HepG2 (cell line): ENCODE measurements around the gene PALM. TPM values are rescaled to one million over a fixed set of nuclear protein-coding genes. Genes with fewer than 3 reads are reported as not detected.
A peak's percentile ranks its signal among the peaks of the same experiment; 100 is the strongest.

Source experiments
- ATF2 ChIP-seq: sonication (generic); formaldehyde crosslinking; IDR thresholded peaks from 2 replicates; pipeline ENCODE4 v1.4.0; 2020; ENCODE audit warnings: missing genetic modification reagents
- CBFB ChIP-seq: sonication (generic); formaldehyde crosslinking; IDR thresholded peaks from 2 replicates; pipeline ENCODE4 v1.4.0; 2020; ENCODE audit warnings: missing genetic modification reagents
- ELF3 ChIP-seq: IDR thresholded peaks from 2 replicates; pipeline ENCODE4 v1.6.1; 2016; ENCODE audit warnings: missing genetic modification reagents, missing compliant biosample characterization
- KAT7 ChIP-seq: IDR thresholded peaks from 2 replicates; pipeline ENCODE4 v1.6.1; 2018; ENCODE audit warnings: borderline replicate concordance, missing compliant biosample characterization
- KDM2A ChIP-seq: sonication (generic); formaldehyde crosslinking; IDR thresholded peaks from 2 replicates; pipeline ENCODE4 v1.4.0; 2020; ENCODE audit warnings: low read depth, missing genetic modification reagents, borderline replicate concordance
- KLF11 ChIP-seq: IDR thresholded peaks from 2 replicates; pipeline ENCODE4 v1.6.1; 2016; ENCODE audit warnings: missing compliant biosample characterization
- MXI1 ChIP-seq: IDR thresholded peaks from 3 replicates; pipeline ENCODE4 v1.6.1; 2012; ENCODE audit warnings: low read depth, low read length, inconsistent platforms, borderline replicate concordance
- NR2C2 ChIP-seq: sonication (generic); formaldehyde crosslinking; IDR thresholded peaks from 2 replicates; pipeline ENCODE4 v1.4.0; 2020; ENCODE audit warnings: missing genetic modification reagents, mild to moderate bottlenecking, moderate library complexity, borderline replicate concordance
- SALL1 ChIP-seq: sonication (generic); formaldehyde crosslinking; IDR thresholded peaks from 2 replicates; pipeline ENCODE4 v1.8.0; 2022; ENCODE audit warnings: mild to moderate bottlenecking, missing genetic modification reagents
- SMC3 ChIP-seq: IDR thresholded peaks from 2 replicates; pipeline ENCODE4 v1.6.1; 2011; ENCODE audit warnings: low read length, improper control_type of control experiment
- ZNF263 ChIP-seq: sonication (generic); formaldehyde crosslinking; IDR thresholded peaks from 2 replicates; pipeline ENCODE4 v1.4.0; 2020; ENCODE audit warnings: missing genetic modification reagents
- ZNF292 ChIP-seq: sonication (generic); formaldehyde crosslinking; IDR thresholded peaks from 2 replicates; pipeline ENCODE4 v1.8.1; 2022; ENCODE audit warnings: mild to moderate bottlenecking, low read depth, missing genetic modification reagents, borderline replicate concordance
- ZNF7 ChIP-seq: IDR thresholded peaks from 2 replicates; pipeline ENCODE4 v1.6.1; 2016; ENCODE audit warnings: missing biosample characterization, missing genetic modification reagents
- ZNF841 ChIP-seq: sonication (generic); formaldehyde crosslinking; IDR thresholded peaks from 2 replicates; pipeline ENCODE4 v1.8.1; 2023; ENCODE audit warnings: missing genetic modification reagents, borderline replicate concordance
- polyA plus RNA-seq, 8 experiments: library from polyadenylated mRNA; depleted of rRNA in 3 of 8; stranded (reverse) in 7 of 8; unstranded in 1 of 8; fragments of >200 nt; fragmentation: Illumina TruSeq in 4 of 8; extraction: Trizol in 4 of 8; gene quantifications; 2 replicates each; pipeline versions ENCODE4 v1.2.1 to v1.2.3, GENCODE V29; 2011 to 2016; ENCODE audit warnings: low read depth in 4 of 8, missing spikeins in 1 of 8, mixed read lengths in 1 of 8; ENCODE audit not compliant: insufficient read depth in 1 of 8
- total RNA-seq, 5 experiments: library from RNA; depleted of rRNA; stranded (reverse); fragments of >200 nt; fragmentation: Illumina TruSeq; extraction: Trizol; gene quantifications; 2 replicates each; pipeline ENCODE4 v1.2.3, GENCODE V29; 2016; ENCODE audit warnings: low read depth in 1 of 5
- TF ChIP-seq, protein P1 (sequence below): sonication (generic); formaldehyde crosslinking; IDR thresholded peaks from 2 replicates; pipeline ENCODE4 v1.4.0; 2020; ENCODE audit warnings: mild to moderate bottlenecking, missing genetic modification reagents
- TF ChIP-seq, protein P2 (sequence below): sonication (generic); formaldehyde crosslinking; IDR thresholded peaks from 2 replicates; pipeline ENCODE4 v1.5.0; 2020; ENCODE audit warnings: missing genetic modification reagents
- TF ChIP-seq, protein P3 (sequence below): sonication (generic); formaldehyde crosslinking; IDR thresholded peaks from 2 replicates; pipeline ENCODE4 v1.4.0; 2020; ENCODE audit warnings: missing genetic modification reagents
- TF ChIP-seq, protein P4 (sequence below): sonication (generic); formaldehyde crosslinking; IDR thresholded peaks from 2 replicates; pipeline ENCODE4 v1.8.0; 2022; ENCODE audit warnings: low read depth, missing genetic modification reagents

The PALM gene
- total and polyA plus RNA-seq, 2 of the 13 experiments (the other 11 are each of a cell fraction or from before 2014, with no cell fraction given): 4.0 to 9.7 TPM

DNA sequence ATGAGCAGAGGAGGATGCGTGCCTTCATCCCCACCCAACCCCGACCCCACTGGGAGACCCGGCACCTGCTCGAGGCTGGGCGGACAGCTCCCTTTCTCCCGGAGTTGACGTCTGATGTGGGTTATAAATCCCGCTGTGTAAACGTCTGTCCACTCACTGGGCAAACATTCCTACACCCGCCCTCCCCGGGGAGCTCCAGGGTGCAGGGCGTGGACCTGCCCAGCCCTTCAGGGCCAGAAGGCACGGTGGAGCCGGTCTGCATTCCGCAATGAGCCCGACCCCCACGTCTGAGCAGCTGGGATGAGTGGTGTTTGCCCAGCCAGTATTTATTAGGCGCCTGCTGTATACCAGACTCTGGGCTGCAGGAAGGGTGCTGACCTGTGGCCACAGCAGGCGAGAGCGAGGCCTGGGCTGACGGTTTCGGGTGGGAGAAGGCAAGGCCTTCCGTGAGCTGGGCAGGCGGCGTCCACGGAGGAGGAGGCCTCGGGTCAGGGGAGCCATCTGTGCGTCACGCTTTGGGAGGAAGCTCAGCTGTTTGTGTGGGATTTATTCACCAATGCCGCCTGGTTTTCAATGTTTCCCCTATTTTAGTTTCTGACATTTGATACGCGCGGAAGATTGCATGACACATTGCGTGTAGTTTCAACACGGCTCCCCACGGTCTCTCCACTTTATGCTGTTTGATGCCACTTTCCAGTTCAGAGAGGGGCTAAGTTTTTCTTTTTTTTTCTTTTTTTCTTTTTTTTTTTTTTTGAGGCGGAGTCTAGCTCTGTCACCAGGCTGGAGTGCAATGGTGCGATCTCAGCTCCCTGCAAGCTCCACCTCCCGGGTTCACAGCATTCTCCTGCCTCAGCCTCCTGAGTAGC lies 44.1 kb downstream of the PALM start (continued):
- TF ChIP-seq, protein P1, sequence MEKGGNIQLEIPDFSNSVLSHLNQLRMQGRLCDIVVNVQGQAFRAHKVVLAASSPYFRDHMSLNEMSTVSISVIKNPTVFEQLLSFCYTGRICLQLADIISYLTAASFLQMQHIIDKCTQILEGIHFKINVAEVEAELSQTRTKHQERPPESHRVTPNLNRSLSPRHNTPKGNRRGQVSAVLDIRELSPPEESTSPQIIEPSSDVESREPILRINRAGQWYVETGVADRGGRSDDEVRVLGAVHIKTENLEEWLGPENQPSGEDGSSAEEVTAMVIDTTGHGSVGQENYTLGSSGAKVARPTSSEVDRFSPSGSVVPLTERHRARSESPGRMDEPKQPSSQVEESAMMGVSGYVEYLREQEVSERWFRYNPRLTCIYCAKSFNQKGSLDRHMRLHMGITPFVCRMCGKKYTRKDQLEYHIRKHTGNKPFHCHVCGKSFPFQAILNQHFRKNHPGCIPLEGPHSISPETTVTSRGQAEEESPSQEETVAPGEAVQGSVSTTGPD (CRISPR knock-in tag): no peak
- TF ChIP-seq KDM2A (CRISPR knock-in tag): peak; percentile 36; the same call in 1 of the 2 replicates
- TF ChIP-seq, protein P2, sequence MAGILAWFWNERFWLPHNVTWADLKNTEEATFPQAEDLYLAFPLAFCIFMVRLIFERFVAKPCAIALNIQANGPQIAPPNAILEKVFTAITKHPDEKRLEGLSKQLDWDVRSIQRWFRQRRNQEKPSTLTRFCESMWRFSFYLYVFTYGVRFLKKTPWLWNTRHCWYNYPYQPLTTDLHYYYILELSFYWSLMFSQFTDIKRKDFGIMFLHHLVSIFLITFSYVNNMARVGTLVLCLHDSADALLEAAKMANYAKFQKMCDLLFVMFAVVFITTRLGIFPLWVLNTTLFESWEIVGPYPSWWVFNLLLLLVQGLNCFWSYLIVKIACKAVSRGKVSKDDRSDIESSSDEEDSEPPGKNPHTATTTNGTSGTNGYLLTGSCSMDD (CRISPR knock-in tag): no peak
- TF ChIP-seq ELF3 (CRISPR knock-in tag): no peak
- peak; percentile 53; the same call in 1 of the 2 replicates for TF ChIP-seq ZNF263
- TF ChIP-seq CBFB (CRISPR knock-in tag): peak; percentile 94
- no peak for TF ChIP-seq SMC3
- TF ChIP-seq KLF11: no peak
- TF ChIP-seq, protein P3, sequence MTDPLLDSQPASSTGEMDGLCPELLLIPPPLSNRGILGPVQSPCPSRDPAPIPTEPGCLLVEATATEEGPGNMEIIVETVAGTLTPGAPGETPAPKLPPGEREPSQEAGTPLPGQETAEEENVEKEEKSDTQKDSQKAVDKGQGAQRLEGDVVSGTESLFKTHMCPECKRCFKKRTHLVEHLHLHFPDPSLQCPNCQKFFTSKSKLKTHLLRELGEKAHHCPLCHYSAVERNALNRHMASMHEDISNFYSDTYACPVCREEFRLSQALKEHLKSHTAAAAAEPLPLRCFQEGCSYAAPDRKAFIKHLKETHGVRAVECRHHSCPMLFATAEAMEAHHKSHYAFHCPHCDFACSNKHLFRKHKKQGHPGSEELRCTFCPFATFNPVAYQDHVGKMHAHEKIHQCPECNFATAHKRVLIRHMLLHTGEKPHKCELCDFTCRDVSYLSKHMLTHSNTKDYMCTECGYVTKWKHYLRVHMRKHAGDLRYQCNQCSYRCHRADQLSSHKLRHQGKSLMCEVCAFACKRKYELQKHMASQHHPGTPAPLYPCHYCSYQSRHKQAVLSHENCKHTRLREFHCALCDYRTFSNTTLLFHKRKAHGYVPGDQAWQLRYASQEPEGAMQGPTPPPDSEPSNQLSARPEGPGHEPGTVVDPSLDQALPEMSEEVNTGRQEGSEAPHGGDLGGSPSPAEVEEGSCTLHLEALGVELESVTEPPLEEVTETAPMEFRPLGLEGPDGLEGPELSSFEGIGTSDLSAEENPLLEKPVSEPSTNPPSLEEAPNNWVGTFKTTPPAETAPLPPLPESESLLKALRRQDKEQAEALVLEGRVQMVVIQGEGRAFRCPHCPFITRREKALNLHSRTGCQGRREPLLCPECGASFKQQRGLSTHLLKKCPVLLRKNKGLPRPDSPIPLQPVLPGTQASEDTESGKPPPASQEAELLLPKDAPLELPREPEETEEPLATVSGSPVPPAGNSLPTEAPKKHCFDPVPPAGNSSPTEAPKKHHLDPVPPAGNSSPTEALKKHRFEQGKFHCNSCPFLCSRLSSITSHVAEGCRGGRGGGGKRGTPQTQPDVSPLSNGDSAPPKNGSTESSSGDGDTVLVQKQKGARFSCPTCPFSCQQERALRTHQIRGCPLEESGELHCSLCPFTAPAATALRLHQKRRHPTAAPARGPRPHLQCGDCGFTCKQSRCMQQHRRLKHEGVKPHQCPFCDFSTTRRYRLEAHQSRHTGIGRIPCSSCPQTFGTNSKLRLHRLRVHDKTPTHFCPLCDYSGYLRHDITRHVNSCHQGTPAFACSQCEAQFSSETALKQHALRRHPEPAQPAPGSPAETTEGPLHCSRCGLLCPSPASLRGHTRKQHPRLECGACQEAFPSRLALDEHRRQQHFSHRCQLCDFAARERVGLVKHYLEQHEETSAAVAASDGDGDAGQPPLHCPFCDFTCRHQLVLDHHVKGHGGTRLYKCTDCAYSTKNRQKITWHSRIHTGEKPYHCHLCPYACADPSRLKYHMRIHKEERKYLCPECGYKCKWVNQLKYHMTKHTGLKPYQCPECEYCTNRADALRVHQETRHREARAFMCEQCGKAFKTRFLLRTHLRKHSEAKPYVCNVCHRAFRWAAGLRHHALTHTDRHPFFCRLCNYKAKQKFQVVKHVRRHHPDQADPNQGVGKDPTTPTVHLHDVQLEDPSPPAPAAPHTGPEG (CRISPR knock-in tag): no peak
- TF ChIP-seq ZNF841 (CRISPR knock-in tag): no peak
- TF ChIP-seq ZNF7 (CRISPR knock-in tag): no peak
- peak; percentile 65 for TF ChIP-seq SALL1
- TF ChIP-seq, protein P4, sequence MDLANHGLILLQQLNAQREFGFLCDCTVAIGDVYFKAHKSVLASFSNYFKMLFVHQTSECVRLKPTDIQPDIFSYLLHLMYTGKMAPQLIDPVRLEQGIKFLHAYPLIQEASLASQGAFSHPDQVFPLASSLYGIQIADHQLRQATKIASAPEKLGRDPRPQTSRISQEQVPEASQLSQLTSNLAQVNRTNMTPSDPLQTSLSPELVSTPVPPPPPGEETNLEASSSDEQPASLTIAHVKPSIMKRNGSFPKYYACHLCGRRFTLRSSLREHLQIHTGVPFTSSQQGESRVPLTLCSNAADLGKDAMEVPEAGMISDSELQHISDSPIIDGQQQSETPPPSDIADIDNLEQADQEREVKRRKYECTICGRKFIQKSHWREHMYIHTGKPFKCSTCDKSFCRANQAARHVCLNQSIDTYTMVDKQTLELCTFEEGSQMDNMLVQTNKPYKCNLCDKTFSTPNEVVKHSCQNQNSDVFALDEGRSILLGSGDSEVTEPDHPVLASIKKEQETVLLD: no peak
- TF ChIP-seq KAT7 (CRISPR knock-in tag): no peak
- TF ChIP-seq MXI1: peak; percentile 34; the same call in 1 of the 3 replicates
- TF ChIP-seq ZNF292 (CRISPR knock-in tag): no peak; the same call in 1 of the 2 replicates
- no peak; the same call in 1 of the 2 replicates for TF ChIP-seq ATF2 (CRISPR knock-in tag)
- no peak for TF ChIP-seq NR2C2 (CRISPR knock-in tag)
